HFFc6 (cell line): ENCODE data around the gene TGFBI. TPM values are rescaled to one million over a fixed set of nuclear protein-coding genes. Genes with fewer than 3 reads are reported as not detected.

ENCODE experiments used
- DNase-seq: peaks from one replicate; pipeline ENCODE4 v3.0.0-alpha.2; 2018
- H3K27ac Mint-ChIP-seq: 2 replicates; pipeline ENCODE4 v1.8.0; 2020; ENCODE audit warnings: mild to moderate bottlenecking, mixed read lengths
- H3K27me3 Mint-ChIP-seq: 2 replicates; pipeline ENCODE4 v1.8.0; 2021; ENCODE audit warnings: mild to moderate bottlenecking, moderate library complexity, mixed read lengths; ENCODE audit not compliant: insufficient read depth
- H3K36me3 Mint-ChIP-seq: 2 replicates; pipeline ENCODE4 v1.8.0; 2021; ENCODE audit warnings: low read depth, mixed read lengths
- H3K4me1 Mint-ChIP-seq: 2 replicates; pipeline ENCODE4 v1.8.0; 2020; ENCODE audit warnings: low read depth, mixed read lengths
- H3K4me3 Mint-ChIP-seq: 2 replicates; pipeline ENCODE4 v1.8.0; 2020; ENCODE audit warnings: mild to moderate bottlenecking, moderate library complexity, mixed read lengths
- H3K9me3 Mint-ChIP-seq: 2 replicates; pipeline ENCODE4 v1.8.0; 2020; ENCODE audit warnings: mild to moderate bottlenecking, mixed read lengths
- total RNA-seq, 6 experiments: library from RNA; stranded (reverse); fragmentation: NEBNext Ultra II Directional; extraction: Animal tissue kit (Norgen Biotek cat#: 25700); gene quantifications; 2 replicates in 1 of 6; 3 replicates in 5 of 6; pipeline ENCODE4 v1.2.3, GENCODE V29; 2021
- TF ChIP-seq, protein P1 (sequence below): fragments of 200-600 bp; sonication (generic); IDR thresholded peaks from 2 replicates; pipeline ENCODE4 v1.5.0; 2021; ENCODE audit warnings: antibody characterized with exemption, mild to moderate bottlenecking

The TGFBI gene
- total RNA-seq, 6 experiments from 2014 or later = 529 to 911 (median 784) TPM

GRCh38 chr5:135991429-135991828 is 37.4 kb upstream of the TGFBI start:
- Mint-ChIP-seq H3K4me3 (no peak overlapping the region), H3K27ac (no peak overlapping the region), H3K27me3 (no peaks in the 10 kb centered on the region; the same call in none of the 2 replicates), H3K4me1 (peaks cover 48% of the 10 kb centered on the region), H3K36me3 (no peaks in the 10 kb centered on the region), H3K9me3 (no peaks in the 10 kb centered on the region)
- TF ChIP-seq, protein P1, sequence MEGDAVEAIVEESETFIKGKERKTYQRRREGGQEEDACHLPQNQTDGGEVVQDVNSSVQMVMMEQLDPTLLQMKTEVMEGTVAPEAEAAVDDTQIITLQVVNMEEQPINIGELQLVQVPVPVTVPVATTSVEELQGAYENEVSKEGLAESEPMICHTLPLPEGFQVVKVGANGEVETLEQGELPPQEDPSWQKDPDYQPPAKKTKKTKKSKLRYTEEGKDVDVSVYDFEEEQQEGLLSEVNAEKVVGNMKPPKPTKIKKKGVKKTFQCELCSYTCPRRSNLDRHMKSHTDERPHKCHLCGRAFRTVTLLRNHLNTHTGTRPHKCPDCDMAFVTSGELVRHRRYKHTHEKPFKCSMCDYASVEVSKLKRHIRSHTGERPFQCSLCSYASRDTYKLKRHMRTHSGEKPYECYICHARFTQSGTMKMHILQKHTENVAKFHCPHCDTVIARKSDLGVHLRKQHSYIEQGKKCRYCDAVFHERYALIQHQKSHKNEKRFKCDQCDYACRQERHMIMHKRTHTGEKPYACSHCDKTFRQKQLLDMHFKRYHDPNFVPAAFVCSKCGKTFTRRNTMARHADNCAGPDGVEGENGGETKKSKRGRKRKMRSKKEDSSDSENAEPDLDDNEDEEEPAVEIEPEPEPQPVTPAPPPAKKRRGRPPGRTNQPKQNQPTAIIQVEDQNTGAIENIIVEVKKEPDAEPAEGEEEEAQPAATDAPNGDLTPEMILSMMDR = no peak
- no peak for DNase-seq

DNA sequence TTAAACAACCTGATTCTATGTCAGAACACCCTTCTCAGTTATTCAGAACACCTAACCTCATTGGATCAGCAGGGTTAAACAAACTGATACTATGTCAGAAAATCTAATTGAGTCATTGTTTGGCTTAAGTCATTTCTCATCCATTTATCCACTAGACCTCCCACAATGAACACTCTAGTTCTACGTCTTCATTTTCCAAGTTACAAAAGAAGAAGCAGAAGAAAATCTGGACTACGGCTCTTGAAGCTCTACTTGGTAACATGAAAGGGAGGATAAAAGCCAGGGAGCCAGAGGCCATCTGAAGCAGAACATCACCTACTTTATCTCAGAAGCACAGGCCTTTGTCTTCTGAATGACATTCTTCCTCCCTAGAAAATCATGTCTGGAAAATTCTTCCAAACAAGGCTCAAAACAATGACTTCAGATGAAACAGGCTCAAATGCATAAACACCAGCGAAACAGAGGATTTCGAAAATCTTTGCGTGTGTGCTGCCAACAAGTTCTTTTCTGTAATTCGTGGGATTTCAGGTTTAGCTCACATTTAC is 35.4 kb upstream of the TGFBI start:
- Mint-ChIP-seq H3K27ac (peak overlapping the region; percentile 95), H3K27me3 (peaks cover under 1% of the 10 kb centered on the region), H3K36me3 (no peaks in the 10 kb centered on the region), H3K4me3 (peak overlapping the region; percentile 74), H3K9me3 (no peaks in the 10 kb centered on the region), H3K4me1 (peaks cover 55% of the 10 kb centered on the region)
- TF ChIP-seq, protein P1 = no peak
- peak; percentile 25 for DNase-seq

- peaks cover 62% of the 10 kb centered on the region for H3K4me1 Mint-ChIP-seq
- peak; percentile 53 for DNase-seq
- TF ChIP-seq, protein P1 = no peak
- H3K9me3 Mint-ChIP-seq = no peaks in the 10 kb centered on the region
- peaks cover 2% of the 10 kb centered on the region for H3K27me3 Mint-ChIP-seq
- H3K36me3 Mint-ChIP-seq = no peaks in the 10 kb centered on the region
- peak overlapping the region; percentile 95 for H3K27ac Mint-ChIP-seq
- peak overlapping the region; percentile 74 for H3K4me3 Mint-ChIP-seq
These were observed 34.7 kb upstream of the TGFBI start for GRCh38 chr5:135993880-135994636.

DNA sequence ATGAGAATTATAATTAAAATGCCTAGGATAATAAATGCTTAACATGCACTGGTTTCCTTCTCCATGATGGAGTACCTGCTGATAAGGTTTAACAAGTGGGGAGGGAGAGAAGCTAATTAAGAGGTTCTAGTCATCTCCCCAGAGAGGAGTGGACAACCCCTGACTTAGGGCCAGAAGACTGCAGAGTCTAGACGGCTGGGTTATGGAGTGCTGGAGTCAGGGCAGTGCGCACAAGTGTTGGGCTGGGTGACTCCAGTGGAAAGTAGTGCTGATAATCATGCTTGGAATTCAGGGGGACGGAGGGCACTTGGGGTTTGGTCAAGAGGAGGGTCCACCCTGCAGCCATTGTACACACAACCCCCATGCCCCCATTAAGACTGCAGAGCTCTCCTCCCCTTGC is 32.8 kb upstream of the TGFBI start:
- no peak for DNase-seq
- H3K27ac Mint-ChIP-seq = peak overlapping the region; percentile 89
- no peaks in the 10 kb centered on the region for H3K36me3 Mint-ChIP-seq
- TF ChIP-seq, protein P1 = no peak
- no peaks in the 10 kb centered on the region for H3K9me3 Mint-ChIP-seq
- peaks cover 81% of the 10 kb centered on the region for H3K4me1 Mint-ChIP-seq
- H3K4me3 Mint-ChIP-seq = peak overlapping the region; percentile 76
- peaks cover 2% of the 10 kb centered on the region for H3K27me3 Mint-ChIP-seq

DNA sequence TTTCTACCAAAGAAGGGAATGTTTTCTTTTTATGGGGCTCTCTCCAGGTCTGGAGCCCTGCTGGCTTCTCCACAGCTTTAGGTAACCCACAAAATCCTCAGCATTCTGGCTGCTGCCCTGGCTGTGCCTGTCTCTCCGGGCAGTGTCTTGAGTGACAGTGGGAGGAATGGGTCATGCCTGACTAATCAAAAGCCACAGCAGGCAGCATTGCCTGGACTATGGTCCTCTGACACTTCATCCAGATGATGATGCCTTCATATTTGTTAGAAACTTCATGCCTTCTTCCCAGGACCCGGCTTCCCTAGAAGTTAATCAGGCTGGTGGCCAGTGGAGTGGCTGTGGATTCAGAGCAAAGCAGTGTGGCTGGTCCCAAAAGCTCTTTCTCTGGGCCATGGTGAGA is 32.2 kb upstream of the TGFBI start:
- peak overlapping the region; percentile 89 for H3K27ac Mint-ChIP-seq
- no peaks in the 10 kb centered on the region for H3K9me3 Mint-ChIP-seq
- TF ChIP-seq, protein P1 = no peak
- peak overlapping the region; percentile 76 for H3K4me3 Mint-ChIP-seq
- peaks cover 2% of the 10 kb centered on the region for H3K27me3 Mint-ChIP-seq
- H3K4me1 Mint-ChIP-seq = peaks cover 87% of the 10 kb centered on the region
- no peaks in the 10 kb centered on the region for H3K36me3 Mint-ChIP-seq
- DNase-seq = peak; percentile 72
